ENCODE measurements around the gene RAPGEF1.

Gene RAPGEF1

DNA sequence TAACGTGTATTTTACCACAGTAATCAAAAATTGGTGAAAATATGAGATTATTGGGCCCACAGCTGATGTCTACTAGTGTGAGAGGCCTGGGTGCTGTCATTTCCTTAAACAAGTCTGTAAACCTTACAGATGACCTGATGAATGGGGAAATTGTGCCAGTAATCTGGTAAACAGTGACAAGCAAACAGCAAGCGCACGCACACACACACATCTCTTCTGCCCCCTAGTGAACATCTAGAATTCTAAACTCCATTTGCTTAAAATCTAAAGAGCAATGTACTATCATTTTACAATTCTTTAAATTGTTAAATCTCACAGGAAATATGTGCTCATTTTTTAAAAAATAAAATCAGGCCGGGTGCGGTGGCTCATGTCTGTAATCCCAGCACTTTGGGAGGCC lies 7.5 kb upstream of the RAPGEF1 start:
- DNase-seq (ENCODE audit: low spot score) = no peak

DNA sequence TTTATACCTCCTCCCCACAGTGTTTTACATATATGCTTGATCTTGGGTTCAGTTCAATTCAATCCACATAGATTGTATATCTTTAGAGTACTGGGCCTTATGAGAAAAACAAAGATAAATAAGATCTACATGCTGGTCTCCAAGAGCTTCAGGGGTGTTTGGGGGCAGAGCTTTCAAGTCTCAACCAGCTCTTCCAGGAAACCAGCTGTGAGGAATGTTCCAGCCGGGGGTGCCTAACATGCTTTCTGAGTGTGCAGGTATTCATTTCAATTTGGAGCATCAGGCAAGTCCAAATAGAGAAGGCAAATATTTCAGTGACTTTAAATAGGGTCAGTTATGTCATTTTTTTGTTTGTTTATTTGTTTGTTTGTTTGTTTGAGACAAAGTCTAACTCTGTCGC lies 5.7 kb upstream of the RAPGEF1 start:
- DNase-seq (ENCODE audit: low spot score) = no peak

DNA sequence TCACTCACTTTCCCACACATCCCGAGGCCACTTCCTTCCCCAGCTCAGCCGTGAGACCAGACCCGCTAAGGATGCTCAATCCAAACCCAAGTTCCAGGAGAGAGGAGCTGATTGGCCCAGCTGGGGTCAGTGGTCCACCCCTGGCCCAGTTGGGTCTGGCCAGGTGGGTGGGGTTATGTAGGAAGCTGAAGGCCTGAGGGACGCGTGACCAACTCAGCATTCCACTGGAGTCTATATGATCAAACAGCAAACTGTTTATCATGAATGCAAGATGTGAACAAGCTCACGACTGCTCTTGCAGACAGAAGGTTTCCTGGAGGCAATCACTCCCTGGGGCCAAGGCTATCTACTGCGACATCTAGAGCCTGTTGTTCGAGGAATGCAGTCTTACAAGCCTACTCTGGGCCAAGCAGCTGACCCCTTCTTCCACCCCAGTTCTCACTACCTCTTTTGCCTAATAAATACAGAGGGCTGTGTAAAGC lies 4.9 kb upstream of the RAPGEF1 start:
- no peak for DNase-seq (ENCODE audit: low spot score)

DNA sequence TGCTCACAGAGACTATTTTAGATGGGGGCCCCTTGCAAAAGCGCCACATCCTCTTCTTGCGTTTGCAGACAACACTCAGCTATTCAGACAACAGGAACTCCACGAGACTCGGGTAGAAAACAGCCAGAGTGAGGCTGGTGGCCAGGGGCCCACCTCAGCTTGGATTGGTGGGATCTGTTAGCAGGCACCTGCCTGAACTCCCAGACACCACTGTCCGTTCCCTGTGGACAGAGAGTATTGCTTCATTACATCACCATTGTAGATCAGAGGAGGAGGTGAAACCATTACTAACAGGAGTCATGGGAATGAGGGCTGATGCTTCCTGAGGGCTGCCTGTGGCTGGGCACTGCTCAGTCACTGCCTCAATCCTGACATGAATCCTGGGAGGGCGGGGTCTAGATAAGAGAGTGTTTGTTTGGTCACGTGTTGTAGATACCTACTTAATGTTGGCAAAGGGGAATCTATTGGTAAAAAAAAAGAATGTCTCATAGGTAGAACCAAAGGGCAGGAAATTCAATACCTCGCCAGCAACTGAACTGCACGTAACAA lies 4.4 kb upstream of the RAPGEF1 start:
- no peak for DNase-seq (ENCODE audit: low spot score)

DNA sequence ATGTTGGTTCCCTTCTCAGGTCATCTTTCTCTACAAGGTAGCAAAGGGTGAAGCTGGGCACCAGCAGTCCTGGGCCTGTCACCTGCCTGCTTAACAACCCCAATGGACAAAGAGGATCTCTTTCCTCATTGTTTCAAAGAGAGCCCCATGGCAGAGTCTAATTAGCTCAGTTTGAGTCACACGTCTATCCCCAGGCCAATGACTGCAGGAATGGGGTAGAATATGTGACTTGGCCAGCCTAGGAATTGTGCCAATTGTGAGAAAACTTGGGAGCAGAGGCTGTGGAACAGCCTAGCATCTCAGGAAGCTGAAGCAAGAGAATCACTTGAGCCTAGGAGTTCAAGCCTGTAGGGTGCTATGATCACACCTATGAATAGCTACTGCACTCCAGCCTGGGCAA lies 3.6 kb upstream of the RAPGEF1 start:
- DNase-seq (ENCODE audit: low spot score) = no peak

DNA sequence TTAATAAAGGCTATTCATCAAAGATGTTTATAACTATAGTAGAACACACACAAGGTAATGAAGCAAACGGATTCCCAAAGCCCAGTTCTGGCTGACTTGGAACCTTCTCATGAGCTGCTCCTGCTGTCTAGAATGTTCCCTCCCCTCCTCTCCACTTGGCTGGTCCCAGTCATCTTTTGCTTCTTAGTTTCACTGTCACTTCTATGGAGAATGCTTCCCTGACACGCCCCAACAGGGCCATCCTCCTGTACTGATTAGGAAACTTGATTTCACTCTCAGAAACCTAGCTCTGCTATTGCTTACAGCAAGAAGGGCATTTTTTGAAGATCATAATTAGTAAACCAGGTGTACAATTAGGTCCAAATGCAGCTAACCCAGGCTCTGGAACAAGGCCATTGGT lies 3.2 kb upstream of the RAPGEF1 start:
- no peak for DNase-seq (ENCODE audit: low spot score)

DNA sequence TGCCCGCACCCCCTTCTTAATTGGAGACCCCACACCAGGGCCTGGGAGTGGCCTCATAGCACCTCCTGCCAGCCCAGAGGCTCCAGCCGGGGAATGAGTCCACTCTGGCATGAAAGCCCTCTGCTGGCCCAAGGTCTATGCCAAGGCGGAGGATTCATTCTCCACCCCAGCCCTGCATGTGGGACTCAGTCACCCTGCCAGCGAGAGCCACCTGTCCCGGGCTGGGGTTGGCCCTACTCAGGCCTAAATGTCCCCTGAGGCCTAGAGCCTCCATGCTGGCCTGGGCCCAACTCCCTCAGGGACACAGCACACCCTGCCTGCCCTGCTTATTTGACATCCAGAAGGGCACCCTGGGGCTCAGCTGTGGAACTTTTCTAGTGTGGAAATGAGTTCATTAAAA lies 1.0 kb upstream of the RAPGEF1 start:
- no peak for DNase-seq (ENCODE audit: low spot score)

DNA sequence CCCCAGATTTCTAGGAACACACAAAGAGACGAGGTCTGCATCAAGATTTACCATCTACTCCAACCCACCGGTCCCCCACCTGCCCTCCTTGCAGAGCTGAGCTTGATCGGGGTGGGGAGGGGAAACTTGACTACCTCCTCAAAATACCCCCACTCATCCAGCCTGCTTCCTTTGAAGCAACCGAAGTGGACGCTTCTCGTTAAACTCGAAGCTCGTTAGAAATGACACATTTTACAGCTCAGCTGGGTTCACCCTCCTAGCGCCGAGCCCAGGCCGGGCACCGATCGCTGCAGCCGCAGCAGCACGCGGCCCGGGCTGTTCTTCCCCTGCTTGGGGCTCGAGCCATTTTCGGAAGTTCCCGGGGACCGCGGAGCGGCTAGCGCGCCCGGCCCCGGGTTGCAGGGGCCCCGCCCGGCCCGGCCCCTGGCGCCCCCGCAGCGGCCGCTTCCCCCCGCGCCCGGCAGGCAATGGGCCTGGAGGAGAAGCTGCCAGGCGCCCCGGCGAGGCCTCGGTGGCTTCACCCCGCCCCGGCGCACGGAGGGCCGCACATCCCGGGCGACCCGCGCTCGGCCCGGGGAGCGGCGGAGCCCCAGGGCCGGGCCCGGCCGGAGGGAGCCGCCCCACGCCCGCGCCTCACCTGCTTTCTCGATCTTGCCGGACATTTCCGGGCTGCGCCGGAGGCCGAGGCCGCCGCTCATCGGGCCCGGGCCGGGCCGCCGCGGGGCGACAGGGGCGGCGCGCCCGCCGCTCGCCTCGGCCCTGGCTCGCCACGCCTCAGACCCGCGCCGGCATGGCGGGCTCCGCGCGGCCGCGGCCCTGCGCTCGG lies 530 bp downstream of the RAPGEF1 start:
- peak; percentile 65 for DNase-seq (ENCODE audit: low spot score)

DNA sequence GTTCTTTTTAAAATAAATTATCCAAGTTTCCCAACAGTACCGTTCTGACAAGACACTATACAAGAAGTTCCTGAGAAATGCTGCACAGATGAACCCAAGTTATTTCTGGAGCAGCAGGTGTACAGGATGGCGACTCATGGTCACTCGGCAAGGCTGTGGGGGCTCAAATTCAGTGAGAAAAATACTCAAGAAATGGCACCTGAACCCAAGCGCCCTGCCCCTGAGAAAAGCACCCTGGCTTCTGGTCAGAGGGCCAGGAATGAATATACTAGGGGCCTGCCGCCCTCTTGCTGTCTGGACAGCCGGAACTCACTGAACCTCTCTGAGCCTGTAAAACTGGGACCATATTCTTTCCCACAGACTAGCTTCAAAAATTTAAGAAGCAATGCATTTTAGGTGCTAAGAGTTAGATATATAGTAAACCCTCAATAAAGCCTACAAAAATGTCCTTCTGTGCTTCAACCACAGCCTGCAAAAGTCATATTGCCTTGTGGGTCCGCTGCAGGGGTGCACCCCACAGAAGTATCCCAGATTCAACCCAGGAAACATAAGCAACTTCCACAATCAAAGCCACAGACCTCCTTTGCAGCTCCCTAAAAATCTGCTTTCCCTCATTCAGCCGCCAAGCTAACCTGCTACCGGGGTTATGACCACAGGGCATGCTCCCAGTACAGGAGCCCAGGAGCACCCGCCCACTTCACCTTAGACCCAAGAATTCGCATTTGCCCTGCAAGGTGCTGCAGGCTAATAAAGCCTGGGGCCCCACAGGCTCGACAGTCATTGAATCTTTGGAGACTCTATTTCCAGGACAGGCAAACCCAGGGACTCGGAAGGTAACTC lies 1.4 kb downstream of the RAPGEF1 start:
- DNase-seq (ENCODE audit: low spot score) = no peak

DNA sequence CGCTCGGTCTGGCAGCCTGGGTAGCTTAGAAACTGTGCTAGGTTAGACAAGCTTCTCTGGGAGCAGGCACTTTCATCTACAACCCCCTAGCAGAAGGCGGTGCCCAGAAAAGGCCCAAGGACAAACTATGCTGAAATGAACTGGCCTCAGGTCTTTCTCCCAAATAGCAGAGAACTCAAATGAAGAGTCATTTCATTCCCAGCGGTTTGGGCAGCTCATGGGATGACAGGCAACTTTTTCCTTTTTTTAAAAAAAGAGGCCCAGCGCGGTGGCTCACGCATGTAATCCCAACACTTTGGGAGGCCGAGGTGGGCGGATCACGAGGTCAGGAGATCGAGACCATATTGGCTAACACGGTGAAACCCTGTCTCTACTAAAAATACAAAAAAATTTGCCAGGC lies 2.5 kb downstream of the RAPGEF1 start:
- DNase-seq (ENCODE audit: low spot score) = no peak

DNA sequence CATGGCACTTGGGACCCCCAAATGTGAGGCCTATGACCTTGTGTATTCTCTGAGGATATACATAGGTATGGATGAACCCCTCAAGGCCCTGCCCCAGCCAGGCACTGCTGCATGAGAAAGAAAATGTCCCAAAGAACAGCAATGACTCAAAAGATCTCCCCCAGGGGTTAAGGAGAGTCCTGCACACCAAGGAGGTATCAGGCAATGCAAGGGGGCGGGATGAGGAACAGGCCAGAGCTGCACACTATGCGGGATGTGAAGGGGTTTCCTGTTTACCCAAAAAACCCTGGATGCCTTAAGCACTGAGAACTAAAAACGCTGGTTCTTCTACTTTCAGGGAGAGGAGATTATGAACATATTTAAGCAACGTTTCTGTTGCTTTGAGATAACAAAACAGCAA lies 3.4 kb downstream of the RAPGEF1 start:
- no peak for DNase-seq (ENCODE audit: low spot score)

DNA sequence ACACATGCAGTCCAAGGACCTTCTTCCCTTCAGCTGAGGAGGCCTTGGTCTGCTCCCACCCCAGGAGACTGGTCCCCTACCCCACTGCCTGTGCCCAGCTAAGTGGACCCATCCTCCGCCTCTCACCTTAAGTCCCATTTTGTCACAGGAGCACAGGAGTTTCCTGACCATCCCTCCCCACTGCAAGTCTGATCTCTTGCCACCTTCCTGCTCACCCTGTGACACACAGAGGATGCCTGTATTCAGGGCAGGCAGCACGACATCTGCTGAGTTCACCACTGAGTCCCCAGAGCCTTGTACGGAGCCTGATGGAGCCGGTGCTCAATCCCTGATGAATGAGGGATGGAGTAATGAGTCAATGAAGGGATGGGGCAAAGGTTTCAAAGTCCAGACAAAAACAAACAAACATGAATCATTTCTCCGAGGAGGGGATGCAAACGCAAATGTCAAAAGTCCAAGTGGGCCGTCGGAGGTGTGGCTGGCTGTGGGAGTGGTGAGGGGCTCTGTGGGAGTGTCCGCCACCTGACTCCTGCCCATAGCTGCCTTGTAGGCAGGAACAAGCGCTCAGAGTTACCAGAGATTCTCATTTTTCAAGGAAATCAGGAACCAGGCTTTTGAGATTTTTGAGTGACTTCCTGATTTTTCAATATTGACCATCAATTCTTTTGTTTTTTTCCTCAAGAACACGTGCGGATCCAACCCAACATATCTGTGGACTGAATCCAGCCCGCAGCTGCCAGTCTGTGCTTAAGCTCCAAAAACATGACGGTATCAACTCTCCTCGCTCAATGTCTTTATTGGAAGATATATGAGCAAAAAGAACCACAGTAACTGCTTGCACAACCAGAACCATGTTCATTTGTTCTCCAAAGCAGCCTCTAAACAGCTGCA lies 4.4 kb downstream of the RAPGEF1 start:
- DNase-seq (ENCODE audit: low spot score) = peak; percentile 19

DNA sequence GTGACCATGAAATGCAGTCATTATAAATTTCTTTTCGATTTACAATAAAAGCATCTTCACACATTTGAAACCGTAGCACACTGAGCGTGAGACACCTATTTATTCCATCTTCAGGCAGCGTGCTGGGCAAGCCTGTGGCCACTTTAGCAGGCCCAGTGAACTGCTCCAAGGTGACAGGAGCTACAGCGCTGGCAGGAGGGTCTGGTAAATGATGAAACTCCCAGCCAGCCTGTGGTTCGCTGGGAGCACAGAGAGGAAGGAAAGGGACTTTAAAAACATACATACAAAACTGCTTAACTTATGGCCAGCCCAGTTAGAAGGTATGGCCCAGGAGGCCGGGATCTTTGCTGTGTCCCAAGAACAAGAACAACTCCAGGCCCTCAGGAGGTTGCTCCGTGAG lies 5.1 kb downstream of the RAPGEF1 start:
- no peak for DNase-seq (ENCODE audit: low spot score)

DNA sequence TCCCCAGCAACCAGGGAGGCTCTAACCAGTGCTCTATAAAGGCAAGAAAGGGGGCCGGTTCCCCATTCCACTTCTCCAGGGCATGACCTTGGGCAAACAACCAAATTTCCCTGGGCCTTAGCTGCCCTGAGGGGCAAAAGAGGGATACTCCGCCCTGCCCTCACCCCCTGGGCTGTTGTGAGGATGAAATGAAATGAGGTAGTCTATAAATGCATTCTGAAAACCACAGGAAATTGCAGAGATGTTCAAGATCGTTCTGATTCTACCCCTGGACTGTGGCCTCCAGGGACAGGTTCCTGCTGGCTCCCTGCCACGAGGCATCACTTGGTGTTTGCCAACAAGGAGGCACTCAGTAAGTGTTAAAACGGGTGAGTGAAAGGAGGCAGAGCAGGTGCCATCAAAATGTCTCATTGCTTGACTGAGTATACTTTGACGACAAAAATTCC lies 5.7 kb downstream of the RAPGEF1 start:
- no peak for DNase-seq (ENCODE audit: low spot score)

DNA sequence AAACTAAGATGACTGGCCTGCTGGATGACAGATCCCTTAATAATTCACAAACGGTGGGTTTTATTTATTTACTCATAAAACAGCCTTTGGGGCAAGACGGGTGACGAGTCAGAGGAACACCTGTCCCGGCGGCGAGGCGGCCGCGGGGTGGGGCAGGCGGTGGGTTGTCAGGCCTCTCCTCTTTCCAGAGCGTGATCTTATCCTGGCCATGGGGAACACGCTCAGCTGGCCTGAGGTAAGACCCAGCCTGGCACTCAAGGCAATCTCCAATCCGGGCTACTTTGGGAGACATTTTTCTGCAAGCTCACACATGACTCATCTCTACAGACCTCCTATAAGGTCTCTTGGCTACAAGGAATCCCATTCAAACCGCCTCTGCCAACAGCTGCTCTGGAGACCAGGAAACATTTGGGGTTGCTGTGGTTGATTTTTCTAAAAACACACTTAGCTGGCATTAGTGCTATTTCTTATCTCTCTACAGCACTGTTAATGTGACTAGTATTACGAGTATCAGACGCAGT lies 6.3 kb downstream of the RAPGEF1 start:
- DNase-seq (ENCODE audit: low spot score) = peak; percentile 94

DNA sequence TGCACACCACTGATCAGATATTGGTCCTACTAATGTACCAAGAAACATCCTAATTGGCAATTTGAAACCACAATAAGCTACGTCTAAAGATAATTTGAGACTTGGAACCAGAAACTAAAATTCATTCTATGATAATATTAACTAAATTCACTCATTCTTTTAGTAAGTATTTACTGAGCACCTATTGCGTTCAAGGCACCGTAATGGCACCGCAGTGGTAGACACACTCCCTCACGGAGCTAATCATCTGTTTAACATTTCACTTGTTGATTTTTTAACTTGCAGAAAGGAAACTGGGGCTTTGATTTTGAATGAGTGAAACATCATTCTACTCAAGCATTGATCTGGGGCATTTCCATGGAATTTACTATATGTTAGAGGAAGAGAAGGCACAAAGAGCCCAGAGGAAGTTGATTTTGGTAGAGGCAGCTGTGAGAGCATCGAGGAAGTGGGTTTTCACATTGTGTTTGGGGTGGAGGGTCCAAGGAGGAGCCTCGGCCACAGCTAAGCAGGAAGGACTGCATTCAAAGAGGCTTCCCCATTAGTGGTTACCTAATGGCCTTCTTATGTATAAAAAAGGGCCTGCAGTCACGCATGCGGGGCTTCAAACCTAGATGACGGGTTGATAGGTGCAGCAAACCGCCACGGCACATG lies 7.1 kb downstream of the RAPGEF1 start:
- DNase-seq (ENCODE audit: low spot score) = no peak

DNA sequence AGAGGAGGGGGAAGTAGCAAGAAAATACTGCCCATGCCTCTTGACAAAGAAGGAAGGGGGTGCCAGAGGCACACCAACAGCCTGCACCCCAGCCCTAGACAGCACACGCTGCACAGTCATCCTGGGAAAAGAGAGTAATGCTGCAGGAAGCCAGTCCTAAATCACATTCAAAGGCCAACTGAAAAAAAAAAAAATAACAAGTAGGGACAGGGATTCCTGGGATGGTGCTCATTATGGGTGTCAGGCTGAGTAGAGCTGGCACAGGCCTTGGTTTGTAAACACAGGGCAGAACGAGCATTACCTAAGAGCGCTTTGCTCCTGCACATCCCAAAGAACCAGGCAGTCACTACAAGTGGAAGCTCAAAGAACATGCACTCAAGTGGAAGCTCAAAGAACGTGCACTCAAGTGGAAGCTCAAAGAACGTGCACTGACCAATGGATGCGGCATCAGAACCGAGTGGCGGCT lies 7.8 kb downstream of the RAPGEF1 start:
- peak; percentile 36 for DNase-seq (ENCODE audit: low spot score)

DNA sequence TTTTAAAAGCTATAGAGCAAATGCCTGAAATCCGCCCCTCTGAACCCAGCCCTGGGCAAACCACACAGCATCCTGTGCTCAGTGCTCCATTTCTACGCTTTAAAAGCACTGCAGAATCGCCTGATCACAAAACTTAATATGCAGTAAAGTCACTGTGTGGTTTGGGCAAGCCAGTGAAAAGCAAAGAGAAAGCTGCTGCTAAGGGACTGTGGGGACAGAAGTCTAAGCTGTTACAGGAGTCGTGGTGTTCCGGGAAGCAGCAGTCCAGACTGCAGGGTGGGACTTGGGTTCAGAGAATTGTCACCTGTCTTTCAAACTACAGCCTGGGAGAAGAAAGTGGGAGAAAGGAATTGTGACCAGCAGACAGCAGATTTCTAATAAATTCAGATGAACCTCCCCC lies 8.2 kb downstream of the RAPGEF1 start:
- no peak for DNase-seq (ENCODE audit: low spot score)

DNA sequence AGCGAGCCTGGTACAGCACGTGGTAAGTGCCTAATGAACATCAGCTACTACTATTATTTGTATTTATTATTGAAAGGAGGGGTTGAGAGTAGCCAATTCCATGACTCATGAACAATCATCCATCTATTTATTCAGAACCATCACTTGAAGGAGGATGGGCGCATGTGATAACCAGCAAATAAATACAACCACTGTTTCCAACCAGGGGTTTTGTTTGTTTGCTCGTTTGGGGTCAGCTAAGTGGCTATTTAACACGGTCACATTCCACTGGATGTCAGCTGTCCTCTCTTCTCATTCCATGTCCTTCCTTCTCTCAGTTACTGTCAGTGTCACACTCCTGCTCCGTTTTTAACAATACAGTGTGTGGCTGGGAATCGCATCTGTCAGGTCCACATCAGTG lies 8.6 kb downstream of the RAPGEF1 start:
- DNase-seq (ENCODE audit: low spot score) = no peak

DNA sequence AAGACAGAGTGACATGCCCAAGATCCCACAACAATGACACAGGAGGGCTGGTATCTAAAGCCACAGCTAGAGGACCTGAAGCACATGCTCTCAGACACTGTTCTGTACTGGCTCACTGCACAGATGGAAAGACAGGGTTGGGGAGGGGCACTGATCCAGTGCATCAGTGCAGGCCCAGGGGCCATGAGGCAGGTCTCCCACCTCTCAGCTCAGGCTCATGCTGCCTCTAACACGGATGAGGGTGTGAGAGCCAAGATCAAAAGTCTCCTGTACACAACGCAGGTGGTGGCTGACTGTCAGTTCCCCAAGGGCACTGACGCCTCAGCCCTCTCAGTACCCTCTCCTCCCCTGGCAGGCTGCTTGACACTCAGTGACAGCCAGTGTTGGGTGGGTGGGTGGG lies 10.9 kb downstream of the RAPGEF1 start:
- DNase-seq (ENCODE audit: low spot score) = no peak

DNA sequence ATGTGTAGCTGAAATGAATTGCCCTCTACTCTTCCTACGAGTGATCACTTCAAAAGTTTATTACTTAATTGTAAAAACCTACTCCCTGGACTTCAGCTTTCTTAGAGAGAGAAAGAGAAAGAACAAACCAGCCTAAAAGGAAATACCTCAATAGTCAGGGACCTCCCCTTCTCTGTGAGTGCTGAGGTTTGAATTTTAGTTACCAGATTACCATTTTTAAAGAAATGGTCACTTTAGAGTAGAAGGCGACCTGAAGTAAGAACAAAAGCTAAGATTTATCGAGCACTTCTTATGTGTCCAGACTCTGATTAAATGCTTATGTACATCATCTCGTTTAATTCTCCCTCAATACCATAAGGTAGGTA lies 11.3 kb downstream of the RAPGEF1 start:
- no peak for DNase-seq (ENCODE audit: low spot score)
